ENCODE measurements around the gene PADI2. TPM values are rescaled to one million over a fixed set of nuclear protein-coding genes. Genes with fewer than 3 reads are reported as not detected.

The PADI2 gene
- polyA plus RNA-seq, 1 donor: 111 TPM

DNA sequence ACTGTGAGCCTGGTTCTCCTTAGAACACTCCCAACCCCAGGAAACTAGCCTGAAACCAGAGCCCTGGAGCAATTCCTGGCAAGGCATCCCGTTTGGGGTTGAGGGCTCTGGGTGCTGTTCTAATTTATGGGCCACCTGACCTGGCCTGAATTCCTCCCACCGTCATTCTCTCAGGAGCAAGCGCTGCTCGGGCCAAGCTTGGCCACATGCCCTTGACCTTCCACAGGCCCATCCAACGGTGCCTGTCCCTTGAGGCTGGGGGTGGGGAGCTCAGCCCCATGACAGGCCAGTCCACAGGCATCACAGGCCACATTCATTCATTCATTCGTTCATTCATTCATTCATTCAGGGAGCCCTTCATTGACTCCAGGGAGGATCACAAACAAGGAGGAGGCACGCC, 5.3 kb downstream of the PADI2 start:
- no peak for DNase-seq (ENCODE audit: low read depth)

DNA sequence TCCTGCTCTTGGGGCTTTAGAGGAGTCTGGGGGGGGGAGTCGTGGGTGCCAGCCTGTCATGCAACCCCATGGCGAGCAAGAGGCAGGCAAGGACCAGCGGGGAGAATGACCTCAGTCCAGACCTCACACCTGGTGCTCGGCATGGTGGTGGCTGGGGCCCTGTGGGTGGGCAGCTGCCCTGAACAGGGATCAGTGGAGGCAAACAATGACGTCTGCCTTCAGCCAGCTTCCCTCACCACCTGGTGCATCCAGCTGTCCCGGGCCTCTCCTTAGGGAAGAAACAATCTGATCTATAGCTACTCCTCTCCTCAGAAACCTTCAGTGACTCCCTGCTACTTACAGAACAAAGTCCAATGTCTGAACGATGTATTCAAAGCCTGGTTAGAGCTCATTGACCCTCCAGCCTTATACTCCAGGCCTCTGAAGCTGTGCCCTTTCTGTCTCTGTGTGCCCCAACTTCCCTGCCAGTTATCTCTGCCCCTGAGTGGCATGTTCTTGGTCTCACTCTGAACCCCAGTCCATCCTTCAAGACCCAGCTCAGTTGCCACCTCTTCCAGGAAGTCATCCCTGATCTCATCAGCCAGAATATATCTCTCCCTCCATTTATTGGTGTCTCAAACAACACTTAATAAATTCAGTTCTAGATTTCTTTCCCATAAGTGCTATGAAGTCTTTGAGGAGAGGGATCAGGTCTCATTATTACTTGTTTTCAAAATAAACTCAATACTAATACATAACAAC, 6.6 kb downstream of the PADI2 start:
- DNase-seq (ENCODE audit: low read depth): no peak

DNA sequence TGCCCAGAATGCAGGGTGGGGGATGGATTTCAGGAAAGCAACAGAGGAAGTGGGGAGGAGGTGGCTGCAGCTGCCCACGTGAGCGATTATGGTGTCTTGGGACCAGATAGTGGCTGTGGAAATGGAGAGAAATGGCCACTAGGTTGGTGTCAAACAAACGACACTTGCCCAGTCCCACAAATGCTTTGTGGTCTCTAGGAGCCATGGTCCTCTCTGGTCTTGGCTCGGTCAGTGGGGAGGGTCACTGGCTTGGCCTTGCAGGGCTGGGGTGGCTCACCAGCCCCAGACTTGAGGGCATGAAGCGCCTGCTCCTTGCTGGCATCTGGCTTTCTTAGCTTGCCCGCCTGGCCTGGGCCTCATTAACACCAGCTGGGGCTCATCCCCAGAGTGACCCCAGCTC, 7.2 kb downstream of the PADI2 start:
- no peak for DNase-seq (ENCODE audit: low read depth)

DNA sequence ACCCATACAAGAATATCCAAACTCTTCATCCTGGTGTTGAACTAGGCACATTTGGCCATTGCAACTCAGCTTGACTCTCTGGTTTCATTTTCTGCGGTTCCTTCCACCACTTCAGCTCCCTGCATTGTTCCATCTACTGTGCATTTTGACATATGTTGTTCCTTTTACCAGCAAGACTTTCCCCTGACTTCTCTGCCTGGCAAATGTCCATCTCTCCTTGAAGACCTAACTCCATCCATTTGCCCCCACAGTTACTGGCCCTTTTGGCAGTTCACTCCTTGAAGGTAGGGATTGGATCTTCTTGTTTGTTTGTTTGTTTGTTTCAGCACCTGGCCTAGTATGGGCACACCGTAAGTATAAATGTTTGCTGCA, 8.7 kb downstream of the PADI2 start:
- no peak for DNase-seq (ENCODE audit: low read depth)

DNA sequence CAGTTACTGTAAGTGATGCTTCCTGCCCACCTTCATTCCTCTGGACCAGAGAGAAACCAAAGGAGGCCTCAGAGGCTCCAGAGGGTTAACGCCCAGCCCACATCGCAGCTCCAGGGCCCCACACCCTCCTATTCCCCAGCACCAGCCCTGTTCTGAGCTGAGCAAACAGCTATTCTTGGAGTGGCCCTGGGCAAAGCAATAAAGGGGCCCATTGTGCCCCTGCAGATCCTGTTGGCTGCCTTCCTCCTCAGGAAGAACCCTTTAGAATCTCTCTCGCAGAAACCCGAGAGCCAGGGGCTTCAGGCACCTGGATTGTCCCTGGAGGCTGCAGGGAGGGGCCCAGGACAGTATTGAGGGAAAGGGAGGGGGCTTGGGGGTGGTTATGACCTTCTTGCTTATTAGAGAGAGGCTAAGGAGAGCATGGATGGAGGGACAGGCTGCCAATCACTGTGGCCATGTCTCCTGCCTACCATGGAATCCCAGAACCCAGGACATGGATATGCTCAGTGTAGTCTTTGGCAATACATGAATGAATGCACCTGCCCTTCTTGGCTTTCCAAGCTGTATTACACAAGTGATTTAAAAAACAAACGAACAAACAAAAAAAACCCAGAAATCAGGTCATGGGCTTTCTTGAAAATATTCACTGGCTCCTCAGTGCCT, 9.2 kb downstream of the PADI2 start:
- no peak for DNase-seq (ENCODE audit: low read depth)

DNA sequence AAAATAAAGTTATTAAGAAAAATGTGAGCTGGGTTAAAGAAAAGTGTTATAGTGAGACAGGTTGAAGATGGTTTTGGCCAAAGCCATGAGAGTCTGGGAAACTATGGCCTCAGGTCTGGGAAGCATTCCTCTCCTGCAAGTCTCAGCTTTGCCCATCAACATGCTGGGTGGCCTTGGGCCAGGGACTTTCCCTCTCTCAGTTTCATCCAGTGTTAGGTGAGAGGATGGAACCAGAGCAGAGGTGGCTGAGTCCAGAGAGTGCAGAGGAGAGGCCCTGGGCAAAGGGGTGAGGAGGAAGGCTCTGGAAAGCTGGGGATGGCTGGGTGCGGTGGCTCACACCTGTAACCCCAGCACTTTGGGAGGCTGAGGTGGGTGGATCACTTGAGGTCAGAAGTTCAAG, 10.5 kb downstream of the PADI2 start:
- DNase-seq (ENCODE audit: low read depth): no peak

DNA sequence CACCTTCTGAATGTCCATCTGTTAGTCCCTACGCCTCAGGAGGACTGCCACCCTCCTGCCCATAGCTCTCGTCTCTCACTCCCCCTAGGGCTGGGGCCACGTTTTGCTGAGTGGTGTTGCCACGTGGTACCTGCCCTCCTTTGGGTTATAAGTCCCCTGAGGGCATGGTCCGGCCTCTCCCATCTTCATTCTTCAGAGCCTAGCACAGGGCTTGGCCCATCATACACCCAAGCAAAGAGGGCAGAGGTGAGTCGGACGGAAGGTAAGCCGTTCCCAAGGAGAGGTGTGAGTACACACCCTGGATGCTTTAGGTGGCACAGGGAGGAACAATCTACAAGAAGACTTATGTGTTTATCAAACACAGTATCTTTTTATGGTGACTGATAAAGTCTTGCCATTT, 10.9 kb downstream of the PADI2 start:
- no peak for DNase-seq (ENCODE audit: low read depth)

DNA sequence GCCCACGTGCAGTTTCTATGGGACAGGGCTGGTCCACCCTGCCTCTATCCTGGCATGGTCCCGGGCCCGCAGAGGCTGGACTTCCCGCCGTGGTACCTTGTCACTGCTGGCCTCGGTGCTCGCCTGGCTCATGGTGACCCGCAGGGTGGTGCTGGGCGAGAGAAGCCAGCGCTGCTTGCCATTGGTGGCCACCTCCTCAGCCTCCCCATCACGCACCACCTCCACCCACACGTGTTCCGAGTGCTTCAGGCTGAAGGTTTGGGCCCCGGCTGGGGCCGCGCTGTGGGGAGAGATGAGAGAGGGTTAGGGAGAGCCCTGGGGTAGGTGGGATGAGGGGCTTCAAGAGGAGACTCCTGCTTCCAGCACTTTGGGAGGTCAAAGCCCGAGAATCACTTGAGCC, 14.5 kb downstream of the PADI2 start:
- DNase-seq (ENCODE audit: low read depth): no peak

DNA sequence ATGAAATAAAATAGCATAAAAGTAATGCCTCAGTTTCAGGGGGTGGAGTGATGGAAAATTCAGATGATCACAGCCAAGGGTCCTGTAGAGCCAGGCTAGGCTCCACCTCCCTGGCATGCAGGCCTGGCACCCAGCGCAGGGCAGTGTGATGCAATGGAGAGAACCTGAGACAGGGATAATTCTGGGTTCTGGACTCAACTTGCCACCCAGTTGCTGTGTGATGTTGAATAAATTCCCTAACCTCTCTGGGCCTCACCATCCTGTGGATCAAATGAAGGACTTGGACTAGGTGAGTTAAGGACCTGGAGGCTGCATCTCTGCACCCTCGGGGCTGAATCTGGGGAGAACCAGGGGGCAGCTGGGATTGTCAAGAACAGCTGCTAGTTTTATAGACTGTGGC, 17.0 kb downstream of the PADI2 start:
- DNase-seq (ENCODE audit: low read depth): no peak

DNA sequence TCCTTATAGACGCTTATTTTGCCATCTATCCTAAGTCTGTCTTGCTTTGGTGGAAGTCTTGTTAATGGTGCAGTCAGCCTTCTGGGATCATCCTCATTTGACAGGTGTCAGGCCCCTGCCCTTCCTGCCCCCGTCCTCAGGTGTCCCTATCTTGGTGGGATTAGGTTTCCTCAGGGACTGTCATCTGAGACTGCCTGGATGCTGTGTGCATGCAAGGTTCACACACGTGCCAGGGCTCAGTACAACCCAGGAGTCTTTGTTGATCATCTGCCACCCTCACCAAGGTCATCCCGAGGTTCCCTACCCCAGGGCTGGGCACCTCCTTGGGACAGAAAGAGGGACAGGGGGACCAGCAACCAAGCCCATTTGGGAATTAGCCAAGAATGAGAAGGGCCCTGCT, 18.0 kb downstream of the PADI2 start:
- no peak for DNase-seq (ENCODE audit: low read depth)

DNA sequence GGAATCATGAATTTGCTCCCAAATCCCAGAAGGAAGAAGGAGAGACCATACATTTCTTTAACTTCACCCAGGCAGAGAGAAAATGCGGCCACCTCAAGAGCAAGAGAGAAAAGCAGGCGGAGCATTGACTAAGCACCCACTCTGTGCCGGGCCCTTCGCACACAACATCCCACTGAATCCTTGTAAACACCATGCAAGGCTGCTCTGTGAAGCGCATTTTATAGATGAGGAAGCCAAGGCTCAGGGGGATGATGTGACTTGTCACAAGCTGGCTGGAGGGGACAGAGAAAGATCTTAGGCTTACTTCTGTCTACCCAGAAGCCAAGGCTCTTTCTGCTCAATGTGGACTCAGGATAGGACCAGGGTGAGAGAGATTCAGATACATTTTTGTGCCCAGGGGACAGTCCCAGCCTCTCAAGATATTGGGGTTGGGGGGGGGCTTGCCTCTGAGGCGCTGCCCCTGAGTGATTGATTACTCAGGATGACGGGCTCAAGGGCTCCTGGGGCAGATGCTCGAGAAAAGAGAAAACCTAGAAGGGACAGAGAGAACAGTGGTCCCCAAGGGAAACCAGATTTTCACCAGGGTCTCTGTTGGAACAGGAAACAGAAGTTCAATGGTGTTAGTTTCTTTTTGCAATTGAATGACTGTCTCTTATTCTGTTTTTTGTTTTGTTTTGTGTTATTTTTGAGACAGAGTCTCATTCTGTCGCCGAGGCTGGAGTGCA, 19.5 kb downstream of the PADI2 start:
- no peak for DNase-seq (ENCODE audit: low read depth)

DNA sequence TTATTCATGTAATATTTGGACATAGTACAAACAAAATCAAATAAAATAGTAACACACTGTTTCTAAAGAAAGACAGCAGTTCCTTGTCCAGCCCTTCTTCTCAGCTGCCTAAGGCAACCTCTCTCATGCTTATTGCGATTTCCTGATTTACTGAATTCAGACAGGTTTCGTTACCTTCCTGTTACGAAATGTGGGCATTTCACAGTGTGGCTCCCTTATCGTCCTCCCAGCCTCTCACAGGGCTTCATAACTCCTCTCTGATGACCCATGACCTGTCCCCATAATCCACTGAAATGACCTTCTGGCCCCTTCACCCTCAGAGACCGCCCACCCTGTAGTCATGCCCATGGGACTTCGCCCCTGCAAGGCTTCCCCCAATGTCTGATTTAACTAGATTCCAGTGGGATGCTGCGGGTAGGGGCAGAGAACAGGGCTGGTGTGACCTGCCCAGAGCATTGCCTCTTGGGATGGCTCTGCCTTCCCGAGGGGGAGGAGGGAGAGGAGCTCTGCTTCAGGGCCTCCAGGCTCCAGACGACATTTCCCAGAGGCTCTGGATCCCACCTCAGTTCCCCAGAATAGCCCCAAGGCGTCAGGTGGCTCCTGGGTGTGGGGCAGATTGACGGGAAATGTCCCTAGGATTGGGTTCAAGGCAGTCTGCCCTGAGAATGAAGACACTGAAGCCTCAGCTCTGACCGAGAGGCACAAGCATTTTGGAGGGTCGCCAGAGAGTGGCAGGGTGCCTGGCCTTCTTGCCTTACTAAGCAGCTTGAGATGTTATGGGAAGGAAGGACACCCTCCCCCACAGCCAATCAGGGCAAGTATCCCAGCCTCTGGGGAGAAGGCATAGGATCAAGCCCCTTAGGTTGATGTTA, 20.6 kb downstream of the PADI2 start:
- DNase-seq (ENCODE audit: low read depth): no peak

DNA sequence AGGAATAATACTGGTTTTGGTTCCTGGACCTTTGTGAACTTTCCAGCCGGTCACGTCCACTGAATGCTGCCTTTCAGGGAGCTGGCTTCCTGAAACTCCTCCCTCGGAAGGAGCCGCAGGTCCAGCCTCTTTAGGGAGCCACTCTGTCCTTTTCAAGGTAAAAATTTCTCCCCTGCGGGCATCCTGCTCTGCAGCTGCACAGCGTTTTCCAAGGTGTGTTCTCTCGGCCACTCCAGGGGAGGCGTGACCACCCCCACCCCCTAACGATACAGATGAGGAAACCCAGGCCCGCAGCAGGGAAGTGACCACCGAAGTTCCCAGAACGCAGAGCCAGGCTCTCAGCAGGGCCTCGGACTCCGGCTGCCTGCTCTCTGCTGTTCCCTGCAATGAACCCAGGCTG, 21.5 kb downstream of the PADI2 start:
- no peak for DNase-seq (ENCODE audit: low read depth)

DNA sequence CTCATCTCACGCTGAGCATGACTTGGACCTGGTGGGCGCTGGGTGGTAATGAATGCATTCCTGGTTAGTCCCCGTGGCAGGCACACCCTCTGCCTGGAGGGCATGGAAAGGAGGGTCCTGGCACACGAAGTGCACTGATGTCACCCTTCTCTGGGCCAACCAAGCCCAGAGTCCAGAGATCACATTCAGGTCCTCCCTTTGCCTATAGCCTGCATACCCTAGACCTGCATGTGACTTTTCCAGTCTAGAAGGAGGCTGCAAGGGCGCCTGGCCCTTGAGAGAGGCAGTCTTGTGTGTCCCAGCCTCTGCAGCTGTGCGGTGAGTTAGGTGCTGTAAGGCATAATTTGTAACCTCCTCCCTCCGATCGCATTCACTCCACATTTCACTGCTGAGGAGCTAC, 22.1 kb downstream of the PADI2 start:
- DNase-seq (ENCODE audit: low read depth): no peak

DNA sequence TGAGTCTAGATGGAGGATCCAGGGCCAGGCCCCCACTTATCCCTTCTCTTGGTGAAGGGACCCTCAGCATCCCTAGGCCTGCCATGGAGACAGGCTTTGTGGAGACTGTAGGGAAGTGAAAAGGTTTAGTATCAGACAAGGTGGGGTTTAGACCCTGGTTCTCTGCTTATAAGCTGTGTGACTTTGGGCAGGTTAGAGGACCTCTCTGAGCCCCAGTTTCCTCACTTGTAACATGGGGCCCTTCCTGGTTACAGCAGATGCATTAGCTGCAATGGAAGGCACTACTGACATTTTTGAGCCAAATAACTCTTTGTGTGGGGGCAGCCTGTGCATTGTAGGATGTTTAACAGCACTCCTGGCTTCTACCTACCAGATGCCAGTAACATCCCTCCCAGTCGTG, 22.7 kb downstream of the PADI2 start:
- no peak for DNase-seq (ENCODE audit: low read depth)

DNA sequence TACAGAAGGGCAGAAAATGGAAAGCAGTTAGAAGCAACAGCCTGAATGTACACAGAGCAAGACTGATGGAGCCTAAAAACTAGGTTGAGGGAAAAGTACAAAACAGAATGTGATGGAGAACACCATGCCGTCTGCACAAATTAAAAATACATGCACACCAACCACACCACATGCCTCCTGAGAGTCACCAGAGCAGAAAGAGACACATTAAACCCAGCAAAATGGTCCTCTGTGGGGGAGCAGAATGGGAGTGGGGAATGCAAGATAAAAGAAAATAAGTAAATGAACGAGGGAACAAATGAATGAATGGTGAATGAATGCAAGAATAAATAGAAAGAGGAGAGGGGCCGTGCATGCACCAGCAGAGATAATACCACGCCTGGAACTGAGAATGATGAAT, 24.1 kb downstream of the PADI2 start:
- no peak for DNase-seq (ENCODE audit: low read depth)

DNA sequence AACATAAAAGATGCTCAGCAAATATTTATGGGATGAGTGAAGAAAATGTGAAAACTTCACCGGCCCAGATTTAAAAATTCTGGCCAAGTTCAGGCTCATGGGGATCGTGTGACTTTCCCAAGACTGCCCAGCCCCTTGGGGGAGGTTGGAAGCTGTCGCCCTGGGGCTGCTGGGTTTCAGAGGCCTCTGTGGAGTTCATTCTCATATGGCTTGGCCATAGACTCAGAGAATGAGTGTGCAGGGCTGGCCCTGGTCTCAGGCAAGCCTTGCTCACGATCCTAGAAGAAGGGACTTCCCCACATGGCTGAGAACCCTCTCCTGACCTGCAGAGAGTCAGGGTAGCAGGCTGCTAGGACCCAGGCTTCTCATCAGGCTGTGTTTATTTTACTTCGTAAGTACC, 24.6 kb downstream of the PADI2 start:
- DNase-seq (ENCODE audit: low read depth): no peak

DNA sequence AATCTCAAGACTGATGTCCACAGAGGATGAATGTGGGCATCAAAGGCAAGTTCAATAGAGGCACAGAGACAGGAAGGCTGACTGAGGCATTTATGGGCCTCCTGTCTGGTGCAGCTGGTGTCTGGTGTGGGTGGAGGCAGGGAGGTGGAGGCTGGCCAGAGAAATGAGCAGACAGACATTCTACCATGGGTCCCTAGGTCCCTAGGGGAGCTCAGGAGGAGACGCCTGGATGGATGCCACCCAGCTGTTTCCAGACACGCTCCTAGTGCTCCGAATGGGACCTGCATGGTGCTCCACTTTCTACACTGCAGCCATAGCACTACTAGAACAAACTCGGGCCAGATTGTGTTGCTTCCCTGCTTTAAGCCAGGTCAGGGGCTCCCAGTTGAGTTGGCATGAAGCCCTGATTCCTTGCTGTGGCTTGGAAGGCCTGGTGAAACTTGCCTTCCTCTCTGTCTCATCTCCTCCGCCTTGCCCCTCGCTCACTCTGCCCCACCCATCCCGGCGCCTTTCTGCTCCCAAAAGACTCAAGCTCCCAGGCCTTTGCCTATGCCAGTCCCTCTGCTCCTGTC, 25.3 kb downstream of the PADI2 start:
- no peak for DNase-seq (ENCODE audit: low read depth)

DNA sequence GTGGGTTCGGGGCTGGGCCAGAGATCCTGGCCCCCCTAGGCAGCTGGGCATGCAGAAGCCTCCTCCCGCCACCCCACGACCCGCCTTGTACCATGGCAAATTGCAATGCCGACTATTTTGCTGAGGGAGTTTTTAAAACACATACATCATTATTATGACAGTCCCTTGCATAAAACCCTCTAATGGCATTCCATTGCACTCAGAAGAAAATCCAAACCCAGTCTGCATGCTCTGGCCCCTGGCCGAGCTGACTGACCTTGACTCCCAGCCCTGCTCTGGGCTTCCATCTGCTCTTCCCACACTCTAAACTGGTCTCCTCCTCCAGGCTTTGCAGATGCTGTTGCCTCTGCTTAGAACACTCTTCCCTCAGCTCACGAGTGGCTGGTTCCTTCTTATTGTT, 28.0 kb downstream of the PADI2 start:
- DNase-seq (ENCODE audit: low read depth): no peak

DNA sequence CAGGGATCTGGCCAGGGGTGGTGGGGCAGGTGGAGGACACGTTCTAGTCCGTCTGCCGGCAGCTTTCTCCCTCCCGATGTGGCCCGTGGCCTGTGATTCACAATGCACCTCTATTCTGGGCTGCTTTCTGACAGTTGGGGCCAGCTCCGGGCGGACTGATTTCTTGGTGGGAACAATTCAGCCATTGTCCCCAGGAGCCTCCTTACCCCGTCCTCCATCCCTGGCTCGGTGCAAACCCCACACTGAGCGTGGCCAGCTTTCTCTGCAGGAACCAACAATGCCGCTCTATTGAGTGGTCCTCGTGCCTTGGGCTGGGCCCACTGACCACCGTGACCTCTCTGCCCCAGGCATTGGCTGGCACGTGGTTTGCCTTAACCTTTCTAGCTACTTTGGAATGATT, 29.7 kb downstream of the PADI2 start:
- no peak for DNase-seq (ENCODE audit: low read depth)

DNA sequence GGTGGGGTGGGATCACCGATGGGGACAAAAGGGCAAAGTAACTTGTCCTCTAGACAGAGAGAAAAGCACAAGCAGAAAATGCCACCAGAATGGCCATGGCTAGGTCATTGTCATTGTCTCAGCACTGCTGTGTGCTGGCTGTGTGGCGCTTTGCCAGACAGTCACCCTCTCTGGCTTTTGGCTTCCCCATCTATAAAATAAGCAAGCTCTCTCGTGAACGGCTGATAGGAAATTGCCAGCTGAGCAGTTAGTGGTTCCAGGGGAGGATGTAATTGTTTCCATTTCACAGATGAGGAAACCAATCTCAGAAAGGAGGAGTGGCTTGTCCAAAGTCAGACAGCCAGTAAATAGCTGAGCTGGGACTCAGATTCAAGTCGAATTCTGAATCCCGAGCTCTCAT, 32.5 kb downstream of the PADI2 start:
- no peak for DNase-seq (ENCODE audit: low read depth)

DNA sequence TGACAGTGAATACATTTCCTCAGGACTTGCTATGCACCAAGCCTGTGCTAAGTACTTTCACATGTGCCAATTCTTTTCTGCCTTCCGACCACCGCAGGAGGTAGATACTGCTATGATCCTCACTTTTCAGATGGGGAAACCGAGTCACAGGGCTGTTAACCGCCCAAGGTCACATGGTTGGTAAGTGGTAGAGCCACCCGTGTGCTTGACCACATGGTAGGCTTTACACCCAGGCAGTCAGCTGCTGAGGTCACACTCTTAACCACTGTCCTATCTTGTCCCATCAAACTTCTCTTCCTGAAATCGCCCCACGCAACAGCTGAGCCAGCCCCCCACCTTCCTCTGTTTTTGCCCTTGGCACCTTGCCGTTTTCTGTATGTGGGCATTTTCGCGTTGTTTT, 34.5 kb downstream of the PADI2 start:
- no peak for DNase-seq (ENCODE audit: low read depth)
